GM12864 (cell line): ENCODE measurements around the gene AIFM3.

ENCODE experiments used
- DNase-seq: peaks from one replicate; pipeline ENCODE4 v3.0.0-alpha.2; 2011; ENCODE audit warnings: low read depth
- H3K4me3 ChIP-seq: 2 replicates; pipeline ENCODE4 v1.5.1; 2011; ENCODE audit warnings: mild to moderate bottlenecking, low read depth, low read length, control low read depth
- CTCF ChIP-seq: IDR thresholded peaks from 2 replicates; pipeline ENCODE4 v1.5.1; 2011; ENCODE audit warnings: low read depth, mild to moderate bottlenecking, moderate library complexity, low read length, control low read depth, inconsistent platforms; ENCODE audit errors: missing control alignments

The AIFM3 gene

GRCh38 chr22:20975541-20976290, 8.7 kb downstream of the AIFM3 start:
- DNase-seq: no peak
- TF ChIP-seq CTCF: no peak
- no peak overlapping the region for H3K4me3 ChIP-seq

DNA sequence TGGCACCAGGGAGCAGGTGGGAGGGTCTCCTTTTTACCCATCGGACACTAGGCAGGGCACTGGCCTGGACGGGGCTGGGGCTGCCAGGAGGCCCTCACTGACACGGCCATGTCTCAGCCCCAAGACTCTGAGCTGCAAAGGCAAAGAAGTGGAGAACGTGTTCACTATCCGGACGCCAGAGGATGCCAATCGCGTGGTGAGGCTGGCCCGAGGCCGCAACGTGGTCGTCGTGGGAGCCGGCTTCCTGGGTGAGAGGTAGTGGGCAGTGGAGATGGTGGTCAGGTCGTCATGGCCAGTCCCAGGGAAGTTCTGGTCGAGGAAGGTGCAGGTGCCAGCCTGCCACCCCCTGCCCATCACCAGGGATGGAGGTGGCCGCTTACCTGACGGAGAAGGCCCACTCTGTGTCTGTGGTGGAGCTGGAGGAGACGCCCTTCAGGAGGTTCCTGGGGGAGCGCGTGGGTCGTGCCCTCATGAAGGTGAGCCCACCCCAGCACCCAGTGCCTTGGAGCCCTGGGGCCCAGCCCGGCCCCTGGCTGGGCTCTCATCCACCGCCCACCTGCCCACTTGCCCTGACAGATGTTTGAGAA, 9.3 kb downstream of the AIFM3 start:
- no peak overlapping the region for H3K4me3 ChIP-seq
- TF ChIP-seq CTCF: no peak
- no peak for DNase-seq

- no peak overlapping the region for H3K4me3 ChIP-seq
- no peak for TF ChIP-seq CTCF
- DNase-seq: no peak
These were observed 10.0 kb downstream of the AIFM3 start for GRCh38 chr22:20977019-20977418.

GRCh38 chr22:20977516-20978170, 10.6 kb downstream of the AIFM3 start:
- no peak for DNase-seq
- H3K4me3 ChIP-seq: no peak overlapping the region
- no peak for TF ChIP-seq CTCF

GRCh38 chr22:20978419-20978818, 11.4 kb downstream of the AIFM3 start:
- TF ChIP-seq CTCF: no peak
- no peak overlapping the region for H3K4me3 ChIP-seq
- no peak for DNase-seq

DNA sequence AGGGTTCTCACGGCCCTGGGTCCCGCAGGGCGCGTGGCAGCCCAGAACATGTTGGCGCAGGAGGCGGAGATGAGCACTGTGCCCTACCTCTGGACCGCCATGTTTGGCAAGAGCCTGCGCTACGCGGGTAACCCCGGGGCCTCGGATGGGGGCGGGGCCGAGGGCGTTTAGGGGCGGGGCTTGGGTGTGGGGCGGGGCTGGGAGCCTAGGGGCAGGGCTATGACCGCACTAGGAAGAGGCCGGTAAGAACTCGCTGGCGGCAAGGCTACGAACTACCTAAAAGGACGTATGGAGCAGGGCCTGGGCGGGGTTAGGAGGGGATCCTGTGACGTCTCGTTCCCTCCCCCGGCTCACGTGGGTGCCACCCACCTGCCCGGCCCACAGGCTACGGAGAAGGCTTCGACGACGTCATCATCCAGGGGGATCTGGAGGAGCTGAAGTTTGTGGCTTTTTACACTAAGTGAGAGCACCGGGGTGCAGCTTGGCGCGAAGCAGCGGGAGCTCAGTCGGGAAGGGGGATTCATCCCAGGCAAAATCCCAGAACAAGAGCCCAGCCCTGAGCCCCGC, 12.3 kb downstream of the AIFM3 start:
- no peak for TF ChIP-seq CTCF
- DNase-seq: no peak
- no peak overlapping the region for H3K4me3 ChIP-seq
